ENCODE data around the gene SCGN. TPM values are rescaled to one million over a fixed set of nuclear protein-coding genes. Genes with fewer than 3 reads are reported as not detected.
"Not testable (repeated sequence)": the region's sequence is repeated elsewhere in the genome, so short reads cannot be mapped to it uniquely, and the experiment has no call there.

Gene SCGN
- total and polyA plus RNA-seq, 5 donors from 2014 or later: not detected

- Mint-ChIP-seq H3K4me1 (no peaks in the 10 kb centered on the region), H3K27ac (no peak overlapping the region), H3K9me3 (peaks cover 0 to 16% (median 5%) of the 10 kb centered on the region in 7 donors), H3K36me3 (no peaks in the 10 kb centered on the region), H3K27me3 (peaks cover 44% of the 10 kb centered on the region), H3K4me3 (no peak overlapping the region)
- Histone ChIP-seq H3K4me1 (ENCODE audit: control insufficient read depth, insufficient read depth, low read length, poor library complexity, severe bottlenecking) (no peaks in the 10 kb centered on the region), H3K36me3 (ENCODE audit: control insufficient read depth, insufficient read depth, low read length) (no peaks in the 10 kb centered on the region), H3K4me3 (ENCODE audit: low read depth, low read length) (no peak overlapping the region), H3K9me3 (ENCODE audit: control insufficient read depth in 2 of 2, low read length in 2 of 2) (peaks cover 11 to 13% of the 10 kb centered on the region in 2 experiments), H3K27me3 (ENCODE audit: control insufficient read depth, insufficient read depth, low read length) (peaks cover 17% of the 10 kb centered on the region), H3K27ac (ENCODE audit: insufficient read depth, low read length, poor library complexity, severe bottlenecking) (no peak overlapping the region)
- ATAC-seq (ENCODE audit: low read depth in 2 of 2) (no peak), DNase-seq (no peak)
These were observed 83.2 kb downstream of the SCGN start for GRCh38 chr6:25735261-25735660.

- H3K4me3 Mint-ChIP-seq: no peak overlapping the region
- no peak overlapping the region for H3K27ac Mint-ChIP-seq
- ATAC-seq (ENCODE audit: low read depth in 2 of 2): no peak
- H3K27me3 Mint-ChIP-seq: peaks cover 16% of the 10 kb centered on the region
- Histone ChIP-seq H3K4me3 (ENCODE audit: low read depth, low read length) (no peak overlapping the region), H3K4me1 (ENCODE audit: control insufficient read depth, insufficient read depth, low read length, poor library complexity, severe bottlenecking) (no peaks in the 10 kb centered on the region), H3K9me3 (ENCODE audit: control insufficient read depth in 2 of 2, low read length in 2 of 2) (no peaks in the 10 kb centered on the region), H3K27ac (ENCODE audit: insufficient read depth, low read length, poor library complexity, severe bottlenecking) (no peak overlapping the region), H3K27me3 (ENCODE audit: control insufficient read depth, insufficient read depth, low read length) (peaks cover 3% of the 10 kb centered on the region), H3K36me3 (ENCODE audit: control insufficient read depth, insufficient read depth, low read length) (no peaks in the 10 kb centered on the region)
- H3K36me3 Mint-ChIP-seq: no peaks in the 10 kb centered on the region
- DNase-seq: no peak
- H3K9me3 Mint-ChIP-seq: no peaks in the 10 kb centered on the region
- no peaks in the 10 kb centered on the region for H3K4me1 Mint-ChIP-seq
These were observed 91.9 kb downstream of the SCGN start for GRCh38 chr6:25743868-25744267.

- no peak overlapping the region for H3K27ac ChIP-seq (ENCODE audit: insufficient read depth, low read length, poor library complexity, severe bottlenecking)
- H3K36me3 Mint-ChIP-seq: no peaks in the 10 kb centered on the region
- peaks cover 14% of the 10 kb centered on the region for H3K27me3 Mint-ChIP-seq
- ATAC-seq (ENCODE audit: low read depth in 2 of 2) (no peak), DNase-seq (no peak)
- no peak overlapping the region for H3K4me3 Mint-ChIP-seq
- peaks cover 3% of the 10 kb centered on the region for H3K27me3 ChIP-seq (ENCODE audit: control insufficient read depth, insufficient read depth, low read length)
- H3K9me3 Mint-ChIP-seq: no peaks in the 10 kb centered on the region
- H3K4me1 ChIP-seq (ENCODE audit: control insufficient read depth, insufficient read depth, low read length, poor library complexity, severe bottlenecking): no peaks in the 10 kb centered on the region
- H3K4me3 ChIP-seq (ENCODE audit: low read depth, low read length): no peak overlapping the region
- H3K4me1 Mint-ChIP-seq: no peaks in the 10 kb centered on the region
- no peaks in the 10 kb centered on the region for H3K36me3 ChIP-seq (ENCODE audit: control insufficient read depth, insufficient read depth, low read length)
- no peaks in the 10 kb centered on the region for H3K9me3 ChIP-seq (ENCODE audit: control insufficient read depth in 2 of 2, low read length in 2 of 2)
- H3K27ac Mint-ChIP-seq: no peak overlapping the region
These were observed 93.8 kb downstream of the SCGN start for GRCh38 chr6:25745836-25746235.

GRCh38 chr6:25746968-25747367 is 95.0 kb downstream of the SCGN start:
- no peaks in the 10 kb centered on the region for H3K36me3 ChIP-seq (ENCODE audit: control insufficient read depth, insufficient read depth, low read length)
- no peaks in the 10 kb centered on the region for H3K9me3 ChIP-seq (ENCODE audit: control insufficient read depth in 2 of 2, low read length in 2 of 2)
- H3K27me3 ChIP-seq (ENCODE audit: control insufficient read depth, insufficient read depth, low read length): peaks cover 3% of the 10 kb centered on the region
- no peak overlapping the region for H3K27ac Mint-ChIP-seq
- DNase-seq: no peak
- peaks cover 12% of the 10 kb centered on the region for H3K27me3 Mint-ChIP-seq
- H3K4me1 ChIP-seq (ENCODE audit: control insufficient read depth, insufficient read depth, low read length, poor library complexity, severe bottlenecking): no peaks in the 10 kb centered on the region
- no peak overlapping the region for H3K27ac ChIP-seq (ENCODE audit: insufficient read depth, low read length, poor library complexity, severe bottlenecking)
- no peak overlapping the region for H3K4me3 Mint-ChIP-seq
- no peaks in the 10 kb centered on the region for H3K9me3 Mint-ChIP-seq
- H3K4me1 Mint-ChIP-seq: no peaks in the 10 kb centered on the region
- no peak overlapping the region for H3K4me3 ChIP-seq (ENCODE audit: low read depth, low read length)
- no peaks in the 10 kb centered on the region for H3K36me3 Mint-ChIP-seq
- ATAC-seq (ENCODE audit: low read depth in 2 of 2): no peak

GRCh38 chr6:25747477-25747876 is 95.5 kb downstream of the SCGN start:
- Histone ChIP-seq H3K4me1 (ENCODE audit: control insufficient read depth, insufficient read depth, low read length, poor library complexity, severe bottlenecking) (no peaks in the 10 kb centered on the region), H3K9me3 (ENCODE audit: control insufficient read depth in 2 of 2, low read length in 2 of 2) (no peaks in the 10 kb centered on the region), H3K27me3 (ENCODE audit: control insufficient read depth, insufficient read depth, low read length) (peaks cover 3% of the 10 kb centered on the region), H3K27ac (ENCODE audit: insufficient read depth, low read length, poor library complexity, severe bottlenecking) (no peak overlapping the region), H3K36me3 (ENCODE audit: control insufficient read depth, insufficient read depth, low read length) (no peaks in the 10 kb centered on the region), H3K4me3 (ENCODE audit: low read depth, low read length) (no peak overlapping the region)
- no peak for DNase-seq
- Mint-ChIP-seq H3K27me3 (peaks cover 9% of the 10 kb centered on the region), H3K27ac (no peak overlapping the region), H3K4me1 (no peaks in the 10 kb centered on the region), H3K36me3 (no peaks in the 10 kb centered on the region), H3K9me3 (no peaks in the 10 kb centered on the region), H3K4me3 (no peak overlapping the region)
- no peak for ATAC-seq (ENCODE audit: low read depth in 2 of 2)

GRCh38 chr6:25748049-25748448 is 96.0 kb downstream of the SCGN start:
- DNase-seq: no peak
- Mint-ChIP-seq H3K9me3 (no peaks in the 10 kb centered on the region), H3K36me3 (no peaks in the 10 kb centered on the region), H3K4me3 (no peak overlapping the region), H3K27me3 (peaks cover 9% of the 10 kb centered on the region), H3K4me1 (no peaks in the 10 kb centered on the region), H3K27ac (peak overlapping the region in 1 of 3 donors; percentile 36)
- no peak for ATAC-seq (ENCODE audit: low read depth in 2 of 2)
- Histone ChIP-seq H3K4me3 (ENCODE audit: low read depth, low read length) (no peak overlapping the region), H3K36me3 (ENCODE audit: control insufficient read depth, insufficient read depth, low read length) (no peaks in the 10 kb centered on the region), H3K27me3 (ENCODE audit: control insufficient read depth, insufficient read depth, low read length) (peaks cover 3% of the 10 kb centered on the region), H3K9me3 (ENCODE audit: control insufficient read depth in 2 of 2, low read length in 2 of 2) (no peaks in the 10 kb centered on the region), H3K27ac (ENCODE audit: insufficient read depth, low read length, poor library complexity, severe bottlenecking) (no peak overlapping the region), H3K4me1 (ENCODE audit: control insufficient read depth, insufficient read depth, low read length, poor library complexity, severe bottlenecking) (no peaks in the 10 kb centered on the region)

GRCh38 chr6:25748601-25749517 is 96.8 kb downstream of the SCGN start:
- not testable (repeated sequence) for H3K36me3 Mint-ChIP-seq; H3K36me3 ChIP-seq (ENCODE audit: control insufficient read depth, insufficient read depth, low read length); H3K9me3 Mint-ChIP-seq; DNase-seq; ATAC-seq (ENCODE audit: low read depth in 2 of 2); H3K4me1 ChIP-seq (ENCODE audit: control insufficient read depth, insufficient read depth, low read length, poor library complexity, severe bottlenecking); H3K27me3 ChIP-seq (ENCODE audit: control insufficient read depth, insufficient read depth, low read length); H3K4me3 Mint-ChIP-seq; H3K9me3 ChIP-seq (ENCODE audit: control insufficient read depth in 2 of 2, low read length in 2 of 2); H3K27ac ChIP-seq (ENCODE audit: insufficient read depth, low read length, poor library complexity, severe bottlenecking); H3K4me3 ChIP-seq (ENCODE audit: low read depth, low read length); H3K4me1 Mint-ChIP-seq
- Mint-ChIP-seq H3K27me3 (peaks cover 15% of the 10 kb centered on the region), H3K27ac (peak overlapping the region in 1 of 3 donors; percentile 36)

- H3K4me3 ChIP-seq (ENCODE audit: low read depth, low read length): no peak overlapping the region
- no peak overlapping the region for H3K27ac ChIP-seq (ENCODE audit: insufficient read depth, low read length, poor library complexity, severe bottlenecking)
- no peaks in the 10 kb centered on the region for H3K9me3 ChIP-seq (ENCODE audit: control insufficient read depth in 2 of 2, low read length in 2 of 2)
- Mint-ChIP-seq H3K9me3 (peaks cover 0 to 2% (median 0%) of the 10 kb centered on the region in 7 donors), H3K4me3 (no peak overlapping the region), H3K27me3 (peaks cover 18% of the 10 kb centered on the region), H3K27ac (no peak overlapping the region), H3K4me1 (no peaks in the 10 kb centered on the region), H3K36me3 (no peaks in the 10 kb centered on the region)
- no peaks in the 10 kb centered on the region for H3K36me3 ChIP-seq (ENCODE audit: control insufficient read depth, insufficient read depth, low read length)
- H3K27me3 ChIP-seq (ENCODE audit: control insufficient read depth, insufficient read depth, low read length): no peaks in the 10 kb centered on the region
- ATAC-seq (ENCODE audit: low read depth in 2 of 2): no peak
- DNase-seq: no peak
- no peaks in the 10 kb centered on the region for H3K4me1 ChIP-seq (ENCODE audit: control insufficient read depth, insufficient read depth, low read length, poor library complexity, severe bottlenecking)
These were observed 97.8 kb downstream of the SCGN start for GRCh38 chr6:25749837-25750236.
